ENCODE measurements around the gene MT1HL1.
"Not testable (repeated sequence)": the region's sequence is repeated elsewhere in the genome, so short reads cannot be mapped to it uniquely, and the experiment has no call there.

MT1HL1 gene

GRCh38 chr1:236974025-236974424 is 30.2 kb downstream of the MT1HL1 start:
- not testable (repeated sequence) for DNase-seq

- no peak for DNase-seq
These were observed 37.6 kb downstream of the MT1HL1 start for GRCh38 chr1:236966636-236967035.

GRCh38 chr1:236963920-236964319 is 40.3 kb downstream of the MT1HL1 start:
- no peak for DNase-seq

- no peak for DNase-seq
These were observed 45.1 kb downstream of the MT1HL1 start for GRCh38 chr1:236959112-236959511.

GRCh38 chr1:236957235-236957634 is 47.0 kb downstream of the MT1HL1 start:
- DNase-seq, result no peak

Measured in fibroblast of upper back skin (primary cell).